Kidney (tissue), 14 donors: ENCODE data around the gene CRIM1. TPM values are rescaled to one million over a fixed set of nuclear protein-coding genes. Genes with fewer than 3 reads are reported as not detected.

Experiments
- DNase-seq, 5 donors: peaks; one replicate each; pipeline ENCODE4 v3.0.0-alpha.2; 2013 to 2020
- FAIRE-seq: peaks from 2 replicates; lab custom pipeline; 2012; peaks lifted over from hg19 to GRCh38; lab: Jason Lieb, UNC
- H3K27ac ChIP-seq, 2 donors: one replicate each; pipeline ENCODE4 v1.7.0; 2013; ENCODE audit warnings: low read depth in 2 of 2, low read length in 2 of 2, inconsistent platforms in 1 of 2
- H3K27me3 ChIP-seq: one replicate; pipeline ENCODE4 v1.7.1; 2013; ENCODE audit warnings: low read length, inconsistent platforms; ENCODE audit not compliant: control insufficient read depth, insufficient read depth
- H3K36me3 ChIP-seq, 3 donors: one replicate each; pipeline versions ENCODE4 v1.7.0 to v1.7.1; 2013; ENCODE audit warnings: low read length in 3 of 3, control low read depth in 1 of 3, inconsistent platforms in 1 of 3; ENCODE audit not compliant: insufficient read depth in 3 of 3, control insufficient read depth in 2 of 3
- H3K4me1 ChIP-seq, 3 donors: one replicate each; pipeline versions ENCODE4 v1.7.0 to v1.7.1; 2013; ENCODE audit warnings: low read length in 3 of 3, inconsistent platforms in 1 of 3, low read depth in 1 of 3; ENCODE audit not compliant: control insufficient read depth in 2 of 3, insufficient read depth in 2 of 3
- H3K4me3 ChIP-seq, 3 donors: one replicate each; pipeline versions ENCODE4 v1.7.0 to v1.8.1; 2013; ENCODE audit warnings: low read length in 3 of 3, control low read depth in 1 of 3, inconsistent platforms in 1 of 3
- H3K9ac ChIP-seq, 3 donors: one replicate each; pipeline versions ENCODE4 v1.7.0 to v1.7.1; 2013; ENCODE audit warnings: low read length in 3 of 3, control low read depth in 1 of 3, inconsistent platforms in 1 of 3
- H3K9me3 ChIP-seq, 3 donors: one replicate each; pipeline versions ENCODE4 v1.7.0 to v1.7.1; 2013; ENCODE audit warnings: low read length in 3 of 3, control low read depth in 1 of 3, inconsistent platforms in 1 of 3; ENCODE audit not compliant: control insufficient read depth in 2 of 3, insufficient read depth in 1 of 3
- CTCF ChIP-seq: IDR thresholded peaks from 3 replicates; pipeline ENCODE4 v1.5.1; 2012; ENCODE audit warnings: mild to moderate bottlenecking, moderate library complexity, borderline replicate concordance; ENCODE audit not compliant: insufficient read depth; ENCODE audit errors: extremely low read depth
- intact Hi-C: fragments of 100-400 bp; cut with DNase I; formaldehyde crosslinking; loops from one replicate; pipeline ENCODE4 v1.11.1; 2022
- polyA plus RNA-seq: library from polyadenylated mRNA; stranded (reverse); fragments of 350-450 nt; fragmentation: Illumina TruSeq; extraction: RNeasy Lipid Tissue Mini Kit (QIAGEN cat#74804); gene quantifications from one replicate; pipeline ENCODE4 v1.2.3, GENCODE V29; 2014; ENCODE audit warnings: low read depth, low replicate concordance; ENCODE audit not compliant: insufficient read depth
- total RNA-seq: library from RNA; stranded (reverse); fragmentation: NEBNext Ultra II Directional; extraction: Animal tissue kit (Norgen Biotek cat#: 25700); gene quantifications from one replicate; pipeline ENCODE4 v1.2.1, GENCODE V29; 2021
- donor health status: control.
- donor health status: control.
- donor health status: control.
- donor health status: control.
- donor health status: control.
- donor health status: DM: yes; HTN: yes; CAD: no.
- donor health status: Normal renal cell carcinoma (clear cell type).

Gene CRIM1
- total and polyA plus RNA-seq, 2 donors from 2014 or later, result 47.2 to 154 TPM

DNA sequence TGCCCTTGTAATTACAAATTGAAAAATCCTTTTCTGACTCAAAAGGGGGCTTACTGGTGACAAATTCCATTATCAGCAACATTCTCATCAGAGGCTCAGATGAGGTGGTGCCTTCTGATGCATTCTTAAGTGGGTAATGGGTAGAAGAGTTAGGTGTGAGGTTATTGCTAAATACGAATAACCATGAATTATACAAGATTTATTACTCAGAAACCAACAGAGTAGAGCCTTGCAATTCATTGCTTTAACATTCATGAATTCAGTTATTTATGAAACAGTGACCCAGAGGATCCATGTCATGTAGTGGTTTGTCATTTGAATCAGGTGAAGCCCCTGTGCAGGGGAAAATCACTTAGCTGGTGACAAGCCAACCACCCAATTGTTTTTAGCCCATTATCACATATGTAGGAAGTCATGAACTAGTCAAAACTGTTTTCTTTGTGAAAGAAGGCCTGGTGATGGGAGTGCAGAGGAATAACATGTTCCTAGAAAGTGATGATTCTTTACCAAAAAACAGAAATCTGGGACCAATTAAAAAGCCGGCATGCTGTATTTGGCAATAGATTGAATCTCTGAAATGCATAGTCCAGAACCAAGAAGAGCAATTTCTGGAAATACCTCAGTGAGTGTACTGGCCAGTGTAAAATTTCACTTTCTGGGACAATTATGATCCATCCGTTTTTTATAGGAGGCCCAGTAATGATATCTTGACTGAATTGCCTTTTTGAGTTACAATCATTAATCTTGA, 70.2 kb downstream of the CRIM1 start:
- TF ChIP-seq CTCF, result no peak
- FAIRE-seq (no peak), DNase-seq (no peak)
- Histone ChIP-seq H3K9me3 (no peaks in the 10 kb centered on the region), H3K4me1 (peaks cover 0 to 4% (median 0%) of the 10 kb centered on the region in 3 donors), H3K36me3 (no peaks in the 10 kb centered on the region), H3K9ac (no peak overlapping the region), H3K4me3 (no peak overlapping the region), H3K27me3 (no peaks in the 10 kb centered on the region), H3K27ac (no peak overlapping the region)
- intact Hi-C loops, result no loop called here

DNA sequence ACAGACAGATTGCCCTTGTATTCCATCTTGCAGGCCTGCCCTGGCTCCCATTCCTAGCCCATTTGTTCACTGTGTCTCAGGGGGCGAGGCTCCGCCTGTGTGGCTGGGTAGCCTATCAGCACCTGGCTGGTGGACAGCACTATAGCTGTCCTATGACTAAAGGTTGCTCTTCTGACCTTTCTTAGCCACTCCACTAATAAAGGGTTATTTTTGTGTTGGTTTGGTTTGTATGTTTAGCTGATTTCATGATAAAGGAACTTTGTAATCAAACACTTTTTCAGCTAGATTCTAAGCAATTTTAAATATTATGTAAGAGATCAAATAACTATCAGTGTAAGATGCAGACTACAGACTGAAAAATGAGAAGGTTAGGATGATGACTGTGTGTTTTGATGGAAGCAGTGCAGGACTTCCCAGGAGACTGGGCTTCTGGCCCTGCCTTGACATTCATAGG, 72.2 kb downstream of the CRIM1 start:
- no peaks in the 10 kb centered on the region for H3K36me3 ChIP-seq
- no peaks in the 10 kb centered on the region for H3K9me3 ChIP-seq
- DNase-seq (no peak), FAIRE-seq (no peak)
- H3K27ac ChIP-seq, result no peak overlapping the region
- no peak overlapping the region for H3K4me3 ChIP-seq
- intact Hi-C loops, result no loop called here
- no peak overlapping the region for H3K9ac ChIP-seq
- TF ChIP-seq CTCF, result no peak
- no peaks in the 10 kb centered on the region for H3K27me3 ChIP-seq
- peaks cover 0 to 4% (median under 1%) of the 10 kb centered on the region in 3 donors for H3K4me1 ChIP-seq

- no peak for TF ChIP-seq CTCF
- DNase-seq (no peak), FAIRE-seq (no peak)
- Histone ChIP-seq H3K9ac (no peak overlapping the region), H3K4me3 (no peak overlapping the region), H3K9me3 (no peaks in the 10 kb centered on the region), H3K4me1 (peaks cover 0 to 9% (median 6%) of the 10 kb centered on the region in 3 donors), H3K27me3 (no peaks in the 10 kb centered on the region), H3K36me3 (no peaks in the 10 kb centered on the region), H3K27ac (no peak overlapping the region)
- intact Hi-C loops, result no loop called here
Observed at GRCh38 chr2:36430549-36430948, 75.0 kb downstream of the CRIM1 start.
